Measurements from ENCODE around the gene PLA2G4F.

GRCh38 chr15:42185801-42186200, 29.4 kb upstream of the PLA2G4F start:
- no peak for TF ChIP-seq CTCF (IDR thresholded peaks at IDR 0.05)
- no peak for TF ChIP-seq POLR2A (IDR thresholded peaks at IDR 0.05)
